Uterus (tissue), 4 donors: Measurements from ENCODE around the gene ASB10. TPM values are rescaled to one million over a fixed set of nuclear protein-coding genes. Genes with fewer than 3 reads are reported as not detected.

Source experiments
- DNase-seq, 2 donors: peaks; one replicate each; pipeline ENCODE4 v3.0.0-alpha.2; 2019 to 2020
- H3K27ac ChIP-seq, 2 donors: fragments of 200-600 bp; sonication (generic); 1 replicate in 1 of 2; 2 replicates in 1 of 2; pipeline ENCODE4 v1.5.1; 2016 to 2018
- H3K27me3 ChIP-seq, 2 donors: fragments of 200-600 bp; sonication (generic); one replicate each; pipeline ENCODE4 v1.5.1; 2018 to 2019; ENCODE audit warnings: control low read depth in 1 of 2
- H3K36me3 ChIP-seq, 2 donors: fragments of 200-600 bp; sonication (generic); one replicate each; pipeline ENCODE4 v1.5.1; 2019; ENCODE audit warnings: control low read depth in 1 of 2
- H3K4me1 ChIP-seq, 2 donors: fragments of 200-600 bp; sonication (generic); one replicate each; pipeline ENCODE4 v1.5.1; 2018 to 2019; ENCODE audit warnings: control low read depth in 1 of 2
- H3K4me3 ChIP-seq, 2 donors: fragments of 200-600 bp; sonication (generic); 1 replicate in 1 of 2; 2 replicates in 1 of 2; pipeline ENCODE4 v1.5.1; 2018 to 2019; ENCODE audit warnings: mild to moderate bottlenecking in 1 of 2
- H3K9me3 ChIP-seq, 2 donors: fragments of 200-600 bp; sonication (generic); one replicate each; pipeline ENCODE4 v1.5.1; 2019; ENCODE audit warnings: control low read depth in 1 of 2
- POLR2A ChIP-seq, 2 donors: fragments of 450-650 bp; IDR thresholded peaks; one replicate each; pipeline ENCODE4 v1.6.1; 2016; ENCODE audit warnings: antibody characterized with exemption in 2 of 2, mild to moderate bottlenecking in 1 of 2, moderate library complexity in 1 of 2
- intact Hi-C: fragments of 100-400 bp; cut with DNase I; formaldehyde crosslinking; loops from one replicate; pipeline ENCODE4 v1.15.1; 2023; ENCODE audit warnings: low total_unique reads
- total RNA-seq, 4 donors: library from RNA; depleted of rRNA in 3 of 4; stranded (reverse); fragments of >200 nt in 3 of 4; gene quantifications; one replicate each; pipeline versions ENCODE4 v1.1.0 to v1.2.4, GENCODE V29; 2014 to 2023
- TF ChIP-seq, protein P1 (sequence below), 4 experiments: fragments of 200-600 bp in 2 of 4; fragments of 450-650 bp in 2 of 4; sonication (generic) in 2 of 4; IDR thresholded peaks; one replicate each; pipeline ENCODE4 v1.5.1; 2016 to 2019; ENCODE audit warnings: antibody characterized with exemption in 4 of 4, mild to moderate bottlenecking in 2 of 4, moderate library complexity in 1 of 4
- donor health status: DM: yes; HTN: yes; CAD: no.

ASB10 gene
- total RNA-seq, 4 donors from 2014 or later: not detected

DNA sequence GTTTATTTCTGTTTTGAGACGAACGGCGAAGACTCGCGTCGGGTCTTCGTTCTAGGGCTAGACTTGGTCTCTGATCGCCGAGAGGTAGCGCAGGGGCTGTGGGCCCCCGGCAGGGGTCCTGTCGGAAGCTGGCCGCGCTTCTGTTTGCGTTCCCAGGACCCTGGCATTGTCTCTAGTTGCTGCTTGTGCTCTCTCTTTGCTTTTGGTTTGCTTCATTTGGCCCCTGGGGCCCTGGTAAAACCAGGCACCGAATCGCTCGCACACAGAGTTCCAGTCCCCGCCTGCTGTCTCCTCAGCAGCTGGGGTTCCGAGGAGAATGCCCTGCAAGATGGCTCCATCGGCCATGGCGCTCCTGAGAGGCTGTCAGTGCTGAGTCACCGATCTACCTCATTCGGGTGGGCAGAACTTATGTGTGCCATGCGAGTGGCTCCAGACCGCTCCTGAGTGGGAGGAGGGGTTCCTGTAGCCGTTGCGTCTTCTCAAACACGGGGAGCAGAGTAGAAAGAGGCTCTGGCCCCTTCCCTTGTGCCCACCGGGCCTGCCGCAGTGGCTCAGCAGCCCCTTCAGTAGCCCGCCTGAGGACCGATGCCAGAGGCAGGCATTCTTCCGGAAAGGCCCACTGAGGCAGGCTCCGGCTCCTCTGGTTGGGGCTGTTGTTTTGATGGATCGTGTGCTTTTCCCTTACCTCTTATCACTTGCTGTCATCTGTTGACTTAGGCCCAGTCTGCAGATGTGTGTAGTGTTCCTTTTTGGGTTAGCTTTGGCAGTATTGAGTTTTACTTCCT, 46.1 kb upstream of the ASB10 start:
- Histone ChIP-seq H3K27ac (peak overlapping the region; percentile 75), H3K36me3 (no peaks in the 10 kb centered on the region), H3K4me1 (peaks cover 5 to 12% of the 10 kb centered on the region in 2 donors), H3K9me3 (no peaks in the 10 kb centered on the region), H3K4me3 (peak overlapping the region; percentile 79 to 82), H3K27me3 (no peaks in the 10 kb centered on the region)
- DNase-seq: no peak
- TF ChIP-seq, protein P1, sequence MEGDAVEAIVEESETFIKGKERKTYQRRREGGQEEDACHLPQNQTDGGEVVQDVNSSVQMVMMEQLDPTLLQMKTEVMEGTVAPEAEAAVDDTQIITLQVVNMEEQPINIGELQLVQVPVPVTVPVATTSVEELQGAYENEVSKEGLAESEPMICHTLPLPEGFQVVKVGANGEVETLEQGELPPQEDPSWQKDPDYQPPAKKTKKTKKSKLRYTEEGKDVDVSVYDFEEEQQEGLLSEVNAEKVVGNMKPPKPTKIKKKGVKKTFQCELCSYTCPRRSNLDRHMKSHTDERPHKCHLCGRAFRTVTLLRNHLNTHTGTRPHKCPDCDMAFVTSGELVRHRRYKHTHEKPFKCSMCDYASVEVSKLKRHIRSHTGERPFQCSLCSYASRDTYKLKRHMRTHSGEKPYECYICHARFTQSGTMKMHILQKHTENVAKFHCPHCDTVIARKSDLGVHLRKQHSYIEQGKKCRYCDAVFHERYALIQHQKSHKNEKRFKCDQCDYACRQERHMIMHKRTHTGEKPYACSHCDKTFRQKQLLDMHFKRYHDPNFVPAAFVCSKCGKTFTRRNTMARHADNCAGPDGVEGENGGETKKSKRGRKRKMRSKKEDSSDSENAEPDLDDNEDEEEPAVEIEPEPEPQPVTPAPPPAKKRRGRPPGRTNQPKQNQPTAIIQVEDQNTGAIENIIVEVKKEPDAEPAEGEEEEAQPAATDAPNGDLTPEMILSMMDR (IDR thresholded peaks at IDR 0.05): no peak
- no peak for TF ChIP-seq POLR2A (IDR thresholded peaks at IDR 0.05)
- intact Hi-C loops: no loop called here

DNA sequence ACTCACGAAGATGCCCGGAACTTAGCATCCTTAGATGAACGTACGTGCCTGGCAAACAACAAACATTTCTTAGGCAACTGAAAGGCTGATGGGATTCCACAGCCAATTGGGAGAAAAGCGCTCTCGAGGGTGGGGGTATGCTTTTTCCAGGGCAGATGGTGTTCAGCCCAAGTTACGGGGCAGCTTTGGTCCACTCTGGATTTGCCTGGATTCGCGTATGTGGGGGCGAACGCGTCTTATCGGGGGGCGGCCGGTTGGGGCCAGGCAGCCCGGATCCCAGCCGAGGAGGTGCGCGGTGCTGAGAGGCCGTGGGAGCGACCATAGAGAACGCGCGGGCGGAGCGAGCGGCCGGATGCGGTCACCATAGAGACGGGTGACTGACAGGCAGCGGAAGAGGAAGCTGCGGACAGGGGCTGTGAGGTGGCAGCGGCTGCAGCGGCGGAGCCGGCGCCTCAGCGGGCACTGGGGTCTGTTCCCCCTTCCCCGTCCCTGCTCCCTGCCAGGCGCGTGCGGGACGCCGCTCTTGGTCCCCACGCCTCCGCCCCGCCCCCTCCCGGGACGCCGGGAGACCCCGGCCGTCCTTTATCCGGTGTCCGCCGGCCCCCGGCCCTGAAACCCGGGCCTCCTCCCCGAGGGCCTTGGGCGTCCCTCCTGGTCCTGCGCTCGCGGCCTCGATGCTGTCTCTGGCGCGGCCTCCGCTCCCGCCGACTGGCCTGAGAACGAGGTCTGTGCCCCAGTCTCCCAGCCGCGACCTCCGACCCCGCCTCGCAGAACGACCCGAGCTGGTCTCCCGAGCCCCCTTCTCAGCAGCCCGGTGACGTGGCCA, 45.3 kb upstream of the ASB10 start, which contains the start of gene CHPF2:
Gene CHPF2 (plus strand): TSS at position 393 of the 826 bp plus-strand sequence. CDS start 1,529 bp downstream, outside the sequence.
- no peaks in the 10 kb centered on the region for H3K27me3 ChIP-seq
- peaks cover 5 to 12% of the 10 kb centered on the region in 2 donors for H3K4me1 ChIP-seq
- H3K9me3 ChIP-seq: no peaks in the 10 kb centered on the region
- no peaks in the 10 kb centered on the region for H3K36me3 ChIP-seq
- DNase-seq: peak; percentile 90 to 91
- H3K4me3 ChIP-seq: peak within 1 kb of the TSS; percentile 79 to 82
- peak within 1 kb of the TSS; percentile 75 for H3K27ac ChIP-seq
- intact Hi-C loops: no loop called here
- peak; percentile 45 to 82 for TF ChIP-seq POLR2A (IDR thresholded peaks at IDR 0.05)
- TF ChIP-seq, protein P1 (IDR thresholded peaks at IDR 0.05): peak in 1 of 4 experiments; percentile 21

DNA sequence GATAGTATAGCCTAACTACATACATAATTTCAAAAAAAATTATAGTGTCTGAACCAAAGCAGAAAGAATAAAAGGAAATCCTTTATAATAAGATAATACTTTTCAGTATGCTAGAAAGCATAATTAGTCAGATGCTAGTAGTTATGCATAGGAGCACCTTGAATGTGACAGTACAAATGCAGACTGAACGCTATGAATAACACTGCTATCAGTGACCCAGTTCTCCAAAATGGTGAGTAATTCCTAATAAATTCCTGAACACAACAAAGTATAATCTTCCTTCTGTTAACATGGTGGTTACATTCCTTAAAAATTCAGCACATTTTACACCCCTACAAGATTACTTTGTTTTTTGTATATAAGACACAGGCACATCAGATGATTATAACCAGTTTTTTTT, 44.0 kb upstream of the ASB10 start:
- no peak for DNase-seq
- H3K4me3 ChIP-seq: no peak overlapping the region
- TF ChIP-seq, protein P1 (IDR thresholded peaks at IDR 0.05): no peak
- no peak for TF ChIP-seq POLR2A (IDR thresholded peaks at IDR 0.05)
- intact Hi-C loops: no loop called here
- peaks cover 5 to 14% of the 10 kb centered on the region in 2 donors for H3K4me1 ChIP-seq
- H3K9me3 ChIP-seq: no peaks in the 10 kb centered on the region
- no peak overlapping the region for H3K27ac ChIP-seq
- H3K36me3 ChIP-seq: no peaks in the 10 kb centered on the region
- H3K27me3 ChIP-seq: no peaks in the 10 kb centered on the region

DNA sequence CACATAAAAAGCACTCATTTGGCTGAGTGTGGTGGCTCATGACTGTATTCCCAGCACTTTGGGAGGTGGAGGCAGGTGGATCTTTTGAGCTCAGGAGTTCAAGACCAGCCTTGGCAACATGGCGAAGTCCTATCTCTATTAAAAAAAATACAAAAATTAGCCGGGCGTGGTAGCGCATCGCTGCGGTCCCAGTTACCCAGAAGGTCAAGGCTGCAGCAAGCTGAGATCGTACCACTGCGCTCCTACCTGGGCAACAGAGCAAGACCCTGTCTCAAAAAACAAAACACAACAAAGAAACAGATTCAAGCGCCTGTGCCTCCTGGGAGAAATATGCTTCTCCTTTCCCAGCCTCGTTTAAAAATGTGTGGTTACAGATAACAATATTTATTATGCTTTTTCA, 42.2 kb upstream of the ASB10 start:
- intact Hi-C loops: loop anchor here (10.0 kb wide), 1 partner anchor 1354 kb away; the partner anchor contains the start of gene ATP6V0E2
- TF ChIP-seq, protein P1 (IDR thresholded peaks at IDR 0.05): no peak
- Histone ChIP-seq H3K27me3 (no peaks in the 10 kb centered on the region), H3K4me1 (peaks cover 17 to 24% of the 10 kb centered on the region in 2 donors), H3K9me3 (no peaks in the 10 kb centered on the region), H3K4me3 (no peak overlapping the region), H3K27ac (no peak overlapping the region), H3K36me3 (no peaks in the 10 kb centered on the region)
- DNase-seq: no peak
